ENCODE results near the gene TMEM208.
A peak's percentile ranks its signal among the peaks of the same experiment; 100 is the strongest.

TMEM208 gene

DNA sequence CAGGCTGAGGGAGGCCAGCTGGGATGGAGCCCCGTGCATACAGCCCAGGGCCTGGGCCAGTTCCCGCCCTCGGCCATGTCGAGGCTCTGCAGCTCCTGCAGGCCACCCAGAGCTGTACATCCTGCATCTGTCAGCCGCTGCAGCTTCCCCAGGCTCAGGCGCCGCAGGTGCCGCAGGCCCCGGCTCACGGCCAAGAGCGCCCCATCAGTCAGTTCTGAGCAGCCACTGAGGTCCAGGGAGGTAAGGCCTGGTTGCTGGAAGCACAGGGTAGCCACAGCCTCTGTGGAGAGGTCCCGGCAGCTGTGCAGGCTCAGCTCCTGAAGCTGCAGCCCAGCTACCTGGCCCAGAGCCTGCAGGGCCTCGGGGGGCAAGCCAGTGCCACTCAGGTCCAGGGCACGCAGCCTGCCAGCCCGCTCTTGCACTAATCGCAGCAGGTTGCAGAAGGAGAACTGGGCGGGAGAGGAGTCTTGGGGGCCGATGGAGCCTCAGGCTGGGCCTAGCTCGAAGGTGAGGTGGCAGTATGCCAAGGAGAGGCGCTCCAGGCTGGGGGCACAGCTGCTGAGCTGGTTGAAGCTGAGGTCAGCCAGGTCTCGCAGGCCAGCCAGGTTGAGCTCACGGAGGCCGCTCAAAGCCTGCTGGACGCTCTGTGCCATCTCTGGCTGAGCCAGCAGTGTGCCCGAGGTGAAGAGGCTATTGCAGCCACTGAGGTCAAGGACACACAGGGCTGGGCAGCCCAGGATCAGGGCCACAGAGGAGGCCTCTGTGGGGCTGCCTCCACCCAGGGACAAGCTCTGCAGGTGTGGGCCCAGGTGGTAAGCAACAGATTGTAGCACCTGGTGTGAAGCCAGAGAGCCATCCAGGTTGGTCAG lies 16.6 kb upstream of the TMEM208 start:
- DNase-seq, result no peak

DNA sequence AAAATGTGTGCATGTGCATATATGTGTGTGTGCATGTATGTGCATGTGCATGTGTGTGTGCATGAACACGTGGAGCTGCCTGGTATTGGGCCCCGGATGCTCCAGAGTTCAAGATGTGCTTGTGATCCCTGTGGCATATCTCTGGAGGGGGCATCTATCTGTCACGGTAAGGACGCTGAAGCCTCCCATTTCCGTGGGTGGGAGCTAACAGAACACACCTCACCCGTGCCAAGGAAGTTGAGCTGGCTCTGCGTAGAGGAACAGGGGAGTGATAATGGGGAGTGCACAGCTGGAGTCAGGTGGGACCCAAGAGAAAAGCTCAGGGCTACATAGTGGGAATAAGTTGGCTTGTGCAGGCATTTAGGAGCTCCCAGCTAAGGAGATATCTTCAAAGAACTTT lies 15.3 kb upstream of the TMEM208 start:
- DNase-seq, result no peak

DNA sequence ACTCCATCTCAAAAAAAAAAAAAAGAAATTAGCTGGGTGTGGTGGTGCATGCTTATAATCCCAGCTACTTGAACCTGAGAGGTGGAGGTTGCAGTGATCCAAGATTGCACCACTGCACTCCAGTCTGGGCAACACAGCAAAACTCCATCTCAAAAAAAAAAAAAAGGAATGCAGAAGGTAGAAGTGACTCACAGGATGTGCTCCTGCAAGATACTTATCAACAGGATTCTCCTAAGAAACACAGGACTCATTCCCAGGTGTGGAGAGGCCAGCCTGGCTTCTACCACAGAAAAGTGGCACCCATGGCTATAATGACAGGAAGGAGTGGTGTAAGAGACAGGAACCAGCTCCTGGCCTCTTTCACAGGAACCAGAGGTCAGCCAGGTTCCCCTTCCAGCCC lies 14.2 kb upstream of the TMEM208 start:
- DNase-seq, result no peak

GRCh38 chr16:67213197-67214019 lies 13.5 kb upstream of the TMEM208 start:
- no peak for DNase-seq

- DNase-seq, result no peak
Measured at GRCh38 chr16:67215706-67216105, 11.2 kb upstream of the TMEM208 start.

- no peak for DNase-seq
Measured at GRCh38 chr16:67216612-67217490, 10.1 kb upstream of the TMEM208 start.

- no peak for DNase-seq
Measured at GRCh38 chr16:67223992-67224391, 2.9 kb upstream of the TMEM208 start.

- no peak for DNase-seq
Measured at GRCh38 chr16:67226295-67226803, 581 bp upstream of the TMEM208 start.

- no peak for DNase-seq
Measured at GRCh38 chr16:67227567-67227921, 614 bp downstream of the TMEM208 start.

- DNase-seq, result no peak
Measured at GRCh38 chr16:67228034-67228785, 1.3 kb downstream of the TMEM208 start.

DNA sequence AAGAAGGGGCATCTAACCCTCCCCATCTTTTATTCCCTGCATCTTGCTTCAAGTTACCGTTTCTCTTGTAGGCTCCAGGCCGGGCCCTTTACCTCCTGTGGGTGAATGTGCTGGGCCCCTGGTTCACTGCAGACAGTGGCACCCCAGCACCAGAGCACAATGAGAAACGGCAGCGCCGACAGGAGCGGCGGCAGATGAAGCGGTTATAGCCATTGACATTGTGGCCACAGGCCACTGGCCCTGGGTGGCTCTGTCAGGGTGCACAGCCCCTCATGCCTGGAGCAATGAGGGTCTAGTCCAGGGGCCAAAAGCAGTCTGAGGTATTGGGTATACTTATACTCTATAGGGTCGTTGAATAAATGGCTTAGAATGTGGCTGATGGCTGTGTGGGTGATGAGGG lies 2.0 kb downstream of the TMEM208 start:
- no peak for DNase-seq

DNA sequence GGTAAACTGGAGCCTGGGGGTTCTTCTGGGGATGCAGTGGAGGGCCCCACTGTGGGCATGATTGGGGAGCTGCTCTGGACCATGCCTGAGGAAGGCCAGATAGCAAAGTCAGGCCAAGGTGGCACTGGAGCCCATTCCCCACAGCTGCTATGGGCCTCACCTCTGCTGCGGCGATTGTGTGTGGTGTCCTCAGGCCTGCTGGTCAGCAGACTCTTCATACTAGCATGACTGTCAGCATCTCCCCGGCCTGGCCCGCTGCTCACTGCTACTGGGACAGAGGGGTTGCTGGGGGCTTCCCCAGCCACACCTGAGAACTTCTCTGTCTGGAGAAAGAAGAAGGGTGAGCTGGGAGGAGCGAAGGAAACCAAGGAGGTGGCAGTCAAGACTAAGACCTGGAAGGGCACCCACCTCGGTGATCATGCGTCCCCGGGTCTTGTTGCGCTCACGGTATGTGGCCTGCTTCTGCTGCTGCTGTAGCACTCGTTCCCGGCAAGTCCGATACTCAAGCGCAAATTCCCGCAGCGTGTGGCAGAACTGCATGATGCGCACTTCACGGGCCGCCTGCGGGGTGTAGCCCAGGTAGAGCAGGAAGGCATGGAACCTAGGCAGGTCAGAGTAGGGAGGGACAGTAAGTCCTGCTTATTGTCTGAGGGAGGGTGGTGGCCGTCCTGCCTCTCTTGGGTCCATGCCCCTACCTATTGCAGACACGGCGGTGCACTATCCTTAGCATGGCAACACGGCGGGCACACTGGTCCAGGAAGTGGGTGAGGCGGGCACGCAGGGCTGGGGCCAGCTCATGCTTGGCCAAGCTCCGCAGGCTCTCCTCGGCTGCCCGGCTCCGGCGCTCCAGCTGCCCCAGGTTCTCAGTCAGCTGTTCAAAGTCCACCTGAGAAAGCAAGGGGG lies 3.2 kb downstream of the TMEM208 start:
- DNase-seq, result no peak

DNA sequence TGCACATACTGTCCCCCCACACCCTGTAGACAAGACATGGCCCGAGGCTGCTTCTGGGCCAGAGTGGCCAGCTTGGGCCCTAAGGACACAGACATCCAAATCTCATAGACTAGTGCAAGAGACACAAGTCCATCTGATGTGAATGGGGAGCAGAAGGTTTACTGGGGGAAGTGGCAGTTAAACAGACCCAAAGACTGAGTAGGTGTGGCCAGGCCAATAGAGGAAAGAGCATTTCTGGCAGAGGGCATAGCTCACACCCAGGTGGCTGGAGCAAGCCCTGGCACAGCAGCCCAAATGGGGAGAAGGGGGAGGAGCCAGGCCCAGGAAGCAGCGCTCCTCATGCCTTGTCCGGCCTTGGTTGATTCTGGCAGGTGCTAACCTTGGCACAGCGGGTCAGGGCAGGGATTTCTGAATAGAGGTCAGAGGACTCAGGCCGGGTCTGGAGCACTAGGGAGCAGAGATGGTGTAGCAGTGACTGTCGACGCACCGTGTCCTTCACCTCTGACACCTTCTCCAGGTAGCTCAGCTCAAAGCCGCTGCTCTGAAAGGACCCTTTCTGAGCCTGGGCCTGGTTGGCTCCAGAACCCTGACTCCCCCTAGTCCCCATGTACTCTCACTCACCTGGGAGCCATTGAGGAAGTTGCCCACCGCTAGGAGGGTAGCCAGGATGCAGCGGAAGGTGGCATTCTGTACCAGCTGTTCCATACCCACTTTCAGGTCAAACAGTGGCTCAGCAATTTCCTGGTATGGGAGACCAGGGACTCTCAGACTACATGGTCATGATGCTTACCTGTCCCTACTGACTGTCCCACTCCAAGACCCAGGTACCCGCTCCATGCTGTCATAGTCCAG lies 4.1 kb downstream of the TMEM208 start:
- DNase-seq, result no peak

- DNase-seq, result no peak
Measured at GRCh38 chr16:67233596-67233995, 6.7 kb downstream of the TMEM208 start.

DNA sequence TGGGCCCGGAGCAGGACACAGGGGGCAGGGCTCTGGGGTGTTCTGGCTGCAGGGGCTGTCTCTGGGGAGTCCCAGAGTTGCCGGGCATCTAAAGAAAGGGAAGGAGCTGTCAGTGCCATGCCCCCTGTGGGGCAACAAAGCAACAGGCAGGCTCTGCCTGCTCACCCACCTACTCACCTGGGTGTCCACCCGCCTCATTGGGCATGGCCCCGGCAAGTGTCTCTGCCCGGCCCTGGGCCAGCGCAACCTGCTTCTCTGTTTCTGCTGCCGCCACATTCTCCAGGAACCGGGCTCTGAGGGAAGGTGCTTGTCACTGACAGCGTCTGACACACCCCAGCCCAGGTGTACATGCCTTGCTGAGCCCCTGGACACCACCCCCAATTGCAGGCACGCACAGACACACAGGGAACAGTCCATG lies 7.3 kb downstream of the TMEM208 start:
- DNase-seq, result no peak

DNA sequence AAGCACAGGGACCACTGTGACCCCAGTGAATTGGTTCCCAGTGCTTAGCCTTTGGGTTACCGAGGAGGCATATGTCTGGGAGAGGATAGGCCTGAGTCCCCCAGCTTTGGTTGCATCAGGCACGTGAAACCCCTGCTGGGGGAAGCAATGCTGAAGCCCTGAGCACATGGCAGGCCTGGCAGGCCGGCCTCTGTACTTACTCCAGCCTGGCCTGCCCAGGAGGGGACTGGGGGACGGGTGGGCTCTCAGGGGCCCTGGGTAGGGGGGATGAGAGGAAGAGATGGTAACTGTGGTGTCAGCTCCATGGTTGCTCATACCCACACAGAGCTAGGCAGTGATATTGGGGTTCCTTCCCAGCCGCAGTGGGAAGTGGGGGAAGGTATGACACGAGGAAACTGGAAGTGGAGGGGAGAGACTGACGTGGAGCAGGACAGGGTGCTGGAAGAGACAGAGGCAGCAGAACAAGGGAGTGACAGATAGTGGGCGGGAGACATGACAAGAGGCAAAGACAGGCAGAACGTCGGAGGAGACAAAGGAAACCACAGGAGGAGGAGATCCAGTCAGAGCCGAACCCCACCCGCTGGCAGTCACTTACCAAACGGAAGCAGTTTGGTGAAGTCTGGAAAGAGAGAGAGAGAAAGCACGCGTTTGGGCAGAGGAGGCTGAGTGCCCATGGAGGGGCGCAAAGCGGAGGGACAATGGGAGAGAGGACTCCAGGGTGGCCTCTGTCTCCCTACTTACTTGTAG lies 9.1 kb downstream of the TMEM208 start:
- no peak for DNase-seq

DNA sequence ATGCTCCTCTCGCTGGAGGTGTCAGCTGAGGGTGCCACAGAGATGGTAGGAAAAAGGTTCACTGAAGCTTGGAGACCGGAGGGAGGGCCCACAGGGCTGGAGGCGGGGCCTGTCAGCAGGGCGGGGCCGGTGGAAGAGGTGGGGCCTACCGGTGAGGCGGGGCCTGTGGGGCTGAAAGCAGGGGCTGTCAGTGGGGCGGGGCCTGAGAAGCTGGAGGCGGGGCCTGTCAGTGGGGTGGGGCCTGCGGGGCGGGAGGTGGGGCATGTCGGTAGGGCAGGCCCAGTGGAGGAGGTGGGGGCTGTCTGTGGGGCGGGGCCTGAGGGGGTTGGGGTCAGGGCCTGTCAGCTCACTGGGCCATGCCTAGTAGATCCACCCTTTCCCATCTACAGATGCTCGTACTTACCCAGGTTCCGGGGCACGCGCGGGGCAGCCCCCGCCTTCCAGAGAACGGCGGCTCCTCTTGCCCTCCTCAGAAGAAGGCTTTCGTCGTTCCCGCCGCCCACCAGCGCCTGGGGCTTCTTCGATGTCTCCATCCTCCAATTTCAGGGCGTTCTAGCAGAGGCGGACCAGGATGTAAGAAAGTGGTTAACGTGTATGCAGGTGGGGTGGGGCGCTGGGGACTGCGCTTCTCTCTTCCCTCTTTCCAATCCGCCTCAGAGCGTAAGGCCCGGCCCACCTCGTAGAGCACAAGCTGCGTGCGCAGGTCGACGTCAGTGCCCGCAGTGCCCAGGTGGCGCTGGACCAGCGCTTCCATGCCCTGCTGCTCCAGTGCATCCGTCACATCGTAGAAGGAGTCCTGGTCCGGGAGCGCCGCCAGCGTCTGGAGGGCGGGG lies 9.8 kb downstream of the TMEM208 start:
- peak in 1 of 3 experiments; percentile 20 for DNase-seq

Data from NCI-H1417 (cell line).